SK-N-SH (cell line): ENCODE data around the gene FGFRL1. TPM values are rescaled to one million over a fixed set of nuclear protein-coding genes. Genes with fewer than 3 reads are reported as not detected.

Experiments
- CTCF ChIA-PET: fragments of 300-600, 350-600 bp; formaldehyde crosslinking; extraction: SDS; loops from one replicate; lab custom pipeline; 2021; lab: Yijun Ruan, JAX
- POLR2A ChIA-PET: fragments of 350-600 bp; sonication (Branson Sonifier 250); formaldehyde crosslinking; extraction: SDS; loops from one replicate; lab custom pipeline; 2020; ENCODE audit warnings: antibody characterized with exemption, inconsistent platforms; lab: Yijun Ruan, JAX
- DNase-seq: peaks from one replicate; pipeline ENCODE4 v3.0.0; 2012
- H2AFZ ChIP-seq: fragments of 200-600 bp; sonication (generic); 2 replicates; pipeline ENCODE4 v1.8.1; 2016; ENCODE audit warnings: antibody characterized with exemption, mild to moderate bottlenecking, low read depth
- H3F3A ChIP-seq: fragments of 200-600 bp; sonication (generic); replicated peaks from 2 replicates; pipeline ENCODE3; 2016; ENCODE audit warnings: antibody characterized with exemption, mild to moderate bottlenecking; ENCODE audit not compliant: insufficient read depth
- H3K27ac ChIP-seq, 2 experiments: fragments of 200-500 bp in 1 of 2; fragments of 200-600 bp in 1 of 2; sonication (Bioruptor generic) in 1 of 2; sonication (generic), shearing (Covaris generic) in 1 of 2; 2 replicates each; pipeline versions ENCODE4 v1.5.1 to v1.6.1; 2014 to 2016; ENCODE audit warnings: low read depth in 2 of 2, inconsistent platforms in 1 of 2, low read length in 1 of 2, mild to moderate bottlenecking in 1 of 2, mixed read lengths in 1 of 2
- H3K27me3 ChIP-seq: fragments of 200-600 bp; sonication (generic), shearing (Covaris generic); 2 replicates; pipeline ENCODE4 v1.6.1; 2016; ENCODE audit warnings: mixed run types; ENCODE audit not compliant: insufficient read depth
- H3K36me3 ChIP-seq, 2 experiments: fragments of 200-500 bp in 1 of 2; fragments of 200-600 bp in 1 of 2; sonication (Bioruptor generic) in 1 of 2; sonication (generic) in 1 of 2; replicated peaks in 1 of 2; 2 replicates each; pipeline versions ENCODE3 to v1.5.1; 2014 to 2016; ENCODE audit warnings: low read length in 1 of 2, mild to moderate bottlenecking in 1 of 2; ENCODE audit not compliant: insufficient read depth in 2 of 2, control insufficient read depth in 1 of 2
- H3K4me1 ChIP-seq, 2 experiments: fragments of 200-500 bp in 1 of 2; fragments of 200-600 bp in 1 of 2; sonication (Bioruptor generic) in 1 of 2; sonication (generic), shearing (Covaris generic) in 1 of 2; 2 replicates each; pipeline versions ENCODE4 v1.5.1 to v1.6.1; 2014 to 2016; ENCODE audit warnings: low read depth in 1 of 2, low read length in 1 of 2, mixed run types in 1 of 2; ENCODE audit not compliant: insufficient read depth in 2 of 2, control insufficient read depth in 1 of 2
- H3K4me2 ChIP-seq: fragments of 200-600 bp; sonication (generic), shearing (Covaris generic); 2 replicates; pipeline ENCODE4 v1.6.1; 2017; ENCODE audit warnings: mixed run types
- H3K4me3 ChIP-seq, 2 experiments: fragments of 200-500 bp in 1 of 2; fragments of 200-600 bp in 1 of 2; sonication (Bioruptor generic) in 1 of 2; sonication (generic), shearing (Covaris generic) in 1 of 2; 2 replicates each; pipeline versions ENCODE4 v1.5.1 to v1.8.1; 2014 to 2016; ENCODE audit warnings: low read depth in 2 of 2, inconsistent platforms in 1 of 2, low read length in 1 of 2, mild to moderate bottlenecking in 1 of 2, mixed read lengths in 1 of 2, moderate library complexity in 1 of 2
- H3K79me2 ChIP-seq: fragments of 200-600 bp; sonication (generic); 2 replicates; pipeline ENCODE4 v1.8.1; 2017; ENCODE audit warnings: mild to moderate bottlenecking; ENCODE audit not compliant: insufficient read depth
- H3K9ac ChIP-seq: fragments of 200-600 bp; sonication (generic); 2 replicates; pipeline ENCODE4 v1.6.1; 2017; ENCODE audit warnings: mixed run types
- H3K9me2 ChIP-seq: fragments of 200-600 bp; sonication (generic); 2 replicates; pipeline ENCODE4 v1.6.1; 2017; ENCODE audit warnings: mixed run types
- H3K9me3 ChIP-seq: fragments of 200-600 bp; sonication (generic); 2 replicates; pipeline ENCODE4 v1.6.1; 2017; ENCODE audit warnings: mixed run types, mild to moderate bottlenecking, moderate library complexity
- H4K20me1 ChIP-seq: fragments of 200-600 bp; sonication (generic); 2 replicates; pipeline ENCODE4 v1.6.1; 2017; ENCODE audit warnings: mild to moderate bottlenecking, mixed run types; ENCODE audit not compliant: insufficient read depth
- ELF1 ChIP-seq: IDR thresholded peaks from 2 replicates; pipeline ENCODE4 v1.4.0; 2012
- FOXM1 ChIP-seq: IDR thresholded peaks from 2 replicates; pipeline ENCODE4 v1.4.0; 2012; ENCODE audit warnings: low read depth, mild to moderate bottlenecking
- SIN3A ChIP-seq: IDR thresholded peaks from 2 replicates; pipeline ENCODE4 v1.6.1; 2012; ENCODE audit warnings: low read depth, mild to moderate bottlenecking, low read length, moderate library complexity, borderline replicate concordance
- TEAD4 ChIP-seq: IDR thresholded peaks from 2 replicates; pipeline ENCODE4 v1.4.0; 2012; ENCODE audit warnings: mild to moderate bottlenecking, borderline replicate concordance; ENCODE audit not compliant: insufficient read depth
- WGBS: methylation state at CpG from one replicate; pipeline ENCODE4 v1.1.6; 2017; ENCODE audit warnings: low lambda C conversion rate; 5-methylcytosine and 5-hydroxymethylcytosine counted together
- polyA plus RNA-seq, 3 experiments: library from polyadenylated mRNA; depleted of rRNA; stranded (reverse); fragments of >200 nt; gene quantifications; 2 replicates each; pipeline ENCODE4 v1.2.3, GENCODE V29; 2012
- TF ChIP-seq, protein P1 (sequence below): fragments of 150-350 bp; IDR thresholded peaks from 2 replicates; pipeline ENCODE4 v1.6.1; 2016; ENCODE audit warnings: mild to moderate bottlenecking, low read depth, low read length
- TF ChIP-seq, protein P2 (sequence below): IDR thresholded peaks from 2 replicates; pipeline ENCODE4 v1.4.0; 2012; ENCODE audit warnings: low read depth, borderline replicate concordance
- TF ChIP-seq, protein P3 (sequence below): fragments of 200-600 bp; sonication (generic); IDR thresholded peaks from 2 replicates; pipeline ENCODE4 v1.6.1; 2017; ENCODE audit warnings: antibody characterized with exemption, mild to moderate bottlenecking, moderate library complexity
- TF ChIP-seq, protein P4 (sequence below): IDR thresholded peaks from 2 replicates; pipeline ENCODE4 v1.6.1; 2012; ENCODE audit warnings: mild to moderate bottlenecking, low read depth, low read length, moderate library complexity
- TF ChIP-seq, protein P5 (sequence below): IDR thresholded peaks from 2 replicates; pipeline ENCODE4 v1.4.0; 2012; ENCODE audit warnings: low read depth

FGFRL1 gene
- polyA plus RNA-seq, 1 of the 3 experiments (the other 2 are of a cell fraction) = 22.5 TPM

DNA sequence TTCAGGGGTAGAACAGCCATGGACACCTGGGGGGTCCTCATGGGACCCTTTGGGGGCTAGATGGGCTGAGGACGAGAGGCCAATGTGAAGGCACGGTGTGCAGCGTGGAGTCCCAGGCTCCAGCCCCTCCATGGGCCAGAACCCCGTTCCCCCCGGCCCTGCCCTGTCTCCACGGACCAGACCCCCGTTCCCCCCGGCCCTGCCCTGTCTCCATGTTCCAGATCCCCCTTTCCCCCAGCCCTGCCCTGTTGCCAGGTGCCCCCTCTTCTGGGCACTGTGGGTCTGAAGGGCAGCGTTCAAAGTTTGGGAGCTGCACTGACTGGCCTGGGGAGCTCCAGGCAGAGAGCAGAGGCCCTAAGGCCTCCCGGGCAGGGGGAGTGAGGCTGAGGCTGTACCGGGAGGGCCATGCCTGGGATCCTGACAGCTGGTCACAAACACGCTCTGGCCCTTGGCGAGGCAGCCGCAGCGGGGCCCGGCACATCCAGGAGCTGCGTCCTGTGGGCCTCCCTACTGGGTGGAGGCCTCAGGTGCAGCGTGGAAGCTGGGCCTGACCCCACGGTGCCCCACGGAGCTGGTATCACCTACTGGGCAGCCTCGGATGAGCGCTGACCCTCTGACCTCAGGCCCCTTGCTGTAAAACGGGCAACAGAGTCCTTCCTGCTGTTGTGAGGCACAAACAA, 46.9 kb upstream of the FGFRL1 start:
- no peak for DNase-seq
- WGBS = 90% methylated on average over 10 of the region's 23 CpGs
- Histone ChIP-seq H3K4me1 (no peaks in the 10 kb centered on the region), H3K27me3 (no peaks in the 10 kb centered on the region), H3K36me3 (peaks cover 0 to 52% of the 10 kb centered on the region in 2 experiments), H3K9me3 (no peaks in the 10 kb centered on the region), H3K4me2 (no peak overlapping the region), H4K20me1 (no peaks in the 10 kb centered on the region), H2AFZ (no peak overlapping the region), H3K79me2 (no peaks in the 10 kb centered on the region), H3K9ac (no peak overlapping the region), H3K4me3 (no peak overlapping the region), H3F3A (no peaks in the 10 kb centered on the region), H3K9me2 (no peaks in the 10 kb centered on the region), H3K27ac (no peak overlapping the region)
- CTCF ChIA-PET = no interaction called here
- POLR2A ChIA-PET = no interaction called here
- no peak for TF ChIP-seq TEAD4
- TF ChIP-seq, protein P1, sequence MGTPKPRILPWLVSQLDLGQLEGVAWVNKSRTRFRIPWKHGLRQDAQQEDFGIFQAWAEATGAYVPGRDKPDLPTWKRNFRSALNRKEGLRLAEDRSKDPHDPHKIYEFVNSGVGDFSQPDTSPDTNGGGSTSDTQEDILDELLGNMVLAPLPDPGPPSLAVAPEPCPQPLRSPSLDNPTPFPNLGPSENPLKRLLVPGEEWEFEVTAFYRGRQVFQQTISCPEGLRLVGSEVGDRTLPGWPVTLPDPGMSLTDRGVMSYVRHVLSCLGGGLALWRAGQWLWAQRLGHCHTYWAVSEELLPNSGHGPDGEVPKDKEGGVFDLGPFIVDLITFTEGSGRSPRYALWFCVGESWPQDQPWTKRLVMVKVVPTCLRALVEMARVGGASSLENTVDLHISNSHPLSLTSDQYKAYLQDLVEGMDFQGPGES = no peak
- TF ChIP-seq FOXM1 = no peak
- TF ChIP-seq, protein P2, sequence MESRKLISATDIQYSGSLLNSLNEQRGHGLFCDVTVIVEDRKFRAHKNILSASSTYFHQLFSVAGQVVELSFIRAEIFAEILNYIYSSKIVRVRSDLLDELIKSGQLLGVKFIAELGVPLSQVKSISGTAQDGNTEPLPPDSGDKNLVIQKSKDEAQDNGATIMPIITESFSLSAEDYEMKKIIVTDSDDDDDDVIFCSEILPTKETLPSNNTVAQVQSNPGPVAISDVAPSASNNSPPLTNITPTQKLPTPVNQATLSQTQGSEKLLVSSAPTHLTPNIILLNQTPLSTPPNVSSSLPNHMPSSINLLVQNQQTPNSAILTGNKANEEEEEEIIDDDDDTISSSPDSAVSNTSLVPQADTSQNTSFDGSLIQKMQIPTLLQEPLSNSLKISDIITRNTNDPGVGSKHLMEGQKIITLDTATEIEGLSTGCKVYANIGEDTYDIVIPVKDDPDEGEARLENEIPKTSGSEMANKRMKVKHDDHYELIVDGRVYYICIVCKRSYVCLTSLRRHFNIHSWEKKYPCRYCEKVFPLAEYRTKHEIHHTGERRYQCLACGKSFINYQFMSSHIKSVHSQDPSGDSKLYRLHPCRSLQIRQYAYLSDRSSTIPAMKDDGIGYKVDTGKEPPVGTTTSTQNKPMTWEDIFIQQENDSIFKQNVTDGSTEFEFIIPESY = no peak
- TF ChIP-seq, protein P3, sequence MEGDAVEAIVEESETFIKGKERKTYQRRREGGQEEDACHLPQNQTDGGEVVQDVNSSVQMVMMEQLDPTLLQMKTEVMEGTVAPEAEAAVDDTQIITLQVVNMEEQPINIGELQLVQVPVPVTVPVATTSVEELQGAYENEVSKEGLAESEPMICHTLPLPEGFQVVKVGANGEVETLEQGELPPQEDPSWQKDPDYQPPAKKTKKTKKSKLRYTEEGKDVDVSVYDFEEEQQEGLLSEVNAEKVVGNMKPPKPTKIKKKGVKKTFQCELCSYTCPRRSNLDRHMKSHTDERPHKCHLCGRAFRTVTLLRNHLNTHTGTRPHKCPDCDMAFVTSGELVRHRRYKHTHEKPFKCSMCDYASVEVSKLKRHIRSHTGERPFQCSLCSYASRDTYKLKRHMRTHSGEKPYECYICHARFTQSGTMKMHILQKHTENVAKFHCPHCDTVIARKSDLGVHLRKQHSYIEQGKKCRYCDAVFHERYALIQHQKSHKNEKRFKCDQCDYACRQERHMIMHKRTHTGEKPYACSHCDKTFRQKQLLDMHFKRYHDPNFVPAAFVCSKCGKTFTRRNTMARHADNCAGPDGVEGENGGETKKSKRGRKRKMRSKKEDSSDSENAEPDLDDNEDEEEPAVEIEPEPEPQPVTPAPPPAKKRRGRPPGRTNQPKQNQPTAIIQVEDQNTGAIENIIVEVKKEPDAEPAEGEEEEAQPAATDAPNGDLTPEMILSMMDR = no peak
- TF ChIP-seq SIN3A = no peak
- no peak for TF ChIP-seq ELF1
- TF ChIP-seq, protein P4, sequence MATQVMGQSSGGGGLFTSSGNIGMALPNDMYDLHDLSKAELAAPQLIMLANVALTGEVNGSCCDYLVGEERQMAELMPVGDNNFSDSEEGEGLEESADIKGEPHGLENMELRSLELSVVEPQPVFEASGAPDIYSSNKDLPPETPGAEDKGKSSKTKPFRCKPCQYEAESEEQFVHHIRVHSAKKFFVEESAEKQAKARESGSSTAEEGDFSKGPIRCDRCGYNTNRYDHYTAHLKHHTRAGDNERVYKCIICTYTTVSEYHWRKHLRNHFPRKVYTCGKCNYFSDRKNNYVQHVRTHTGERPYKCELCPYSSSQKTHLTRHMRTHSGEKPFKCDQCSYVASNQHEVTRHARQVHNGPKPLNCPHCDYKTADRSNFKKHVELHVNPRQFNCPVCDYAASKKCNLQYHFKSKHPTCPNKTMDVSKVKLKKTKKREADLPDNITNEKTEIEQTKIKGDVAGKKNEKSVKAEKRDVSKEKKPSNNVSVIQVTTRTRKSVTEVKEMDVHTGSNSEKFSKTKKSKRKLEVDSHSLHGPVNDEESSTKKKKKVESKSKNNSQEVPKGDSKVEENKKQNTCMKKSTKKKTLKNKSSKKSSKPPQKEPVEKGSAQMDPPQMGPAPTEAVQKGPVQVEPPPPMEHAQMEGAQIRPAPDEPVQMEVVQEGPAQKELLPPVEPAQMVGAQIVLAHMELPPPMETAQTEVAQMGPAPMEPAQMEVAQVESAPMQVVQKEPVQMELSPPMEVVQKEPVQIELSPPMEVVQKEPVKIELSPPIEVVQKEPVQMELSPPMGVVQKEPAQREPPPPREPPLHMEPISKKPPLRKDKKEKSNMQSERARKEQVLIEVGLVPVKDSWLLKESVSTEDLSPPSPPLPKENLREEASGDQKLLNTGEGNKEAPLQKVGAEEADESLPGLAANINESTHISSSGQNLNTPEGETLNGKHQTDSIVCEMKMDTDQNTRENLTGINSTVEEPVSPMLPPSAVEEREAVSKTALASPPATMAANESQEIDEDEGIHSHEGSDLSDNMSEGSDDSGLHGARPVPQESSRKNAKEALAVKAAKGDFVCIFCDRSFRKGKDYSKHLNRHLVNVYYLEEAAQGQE = no peak
- TF ChIP-seq, protein P5, sequence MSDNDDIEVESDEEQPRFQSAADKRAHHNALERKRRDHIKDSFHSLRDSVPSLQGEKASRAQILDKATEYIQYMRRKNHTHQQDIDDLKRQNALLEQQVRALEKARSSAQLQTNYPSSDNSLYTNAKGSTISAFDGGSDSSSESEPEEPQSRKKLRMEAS = no peak
